GM12878 (cell line): ENCODE measurements around the gene MMP1. TPM values are rescaled to one million over a fixed set of nuclear protein-coding genes. Genes with fewer than 3 reads are reported as not detected.

Experiments used
- CEBPB ChIP-seq, 2 experiments: fragments of 150-350 bp in 1 of 2; IDR thresholded peaks; 2 replicates each; pipeline ENCODE4 v1.6.1; 2012 to 2014; ENCODE audit warnings: low read depth in 2 of 2, low read length in 2 of 2, borderline replicate concordance in 1 of 2, inconsistent platforms in 1 of 2
- CUX1 ChIP-seq: IDR thresholded peaks from 2 replicates; pipeline ENCODE4 v1.6.1; 2012; ENCODE audit warnings: improper control_type of control experiment, low read depth, low read length; ENCODE audit not compliant: insufficient replicate concordance
- E2F4 ChIP-seq: IDR thresholded peaks from 2 replicates; pipeline ENCODE4 v1.6.1; 2012; ENCODE audit warnings: low read depth, low read length, improper control_type of control experiment
- MEF2A ChIP-seq: IDR thresholded peaks from 2 replicates; pipeline ENCODE4 v1.6.1; 2011; ENCODE audit warnings: low read depth, mild to moderate bottlenecking, low read length, moderate library complexity; ENCODE audit not compliant: insufficient read depth
- SMAD5 ChIP-seq: IDR thresholded peaks from 2 replicates; pipeline ENCODE4 v1.6.1; 2016; ENCODE audit warnings: antibody characterized with exemption, low read depth
- WRNIP1 ChIP-seq: IDR thresholded peaks from 2 replicates; pipeline ENCODE4 v1.6.1; 2011; ENCODE audit warnings: low read depth, low read length, improper control_type of control experiment, borderline replicate concordance
- ZBTB4 ChIP-seq: fragments of 450-650 bp; formaldehyde crosslinking; IDR thresholded peaks from 2 replicates; pipeline ENCODE4 v1.4.0; 2022; ENCODE audit warnings: mild to moderate bottlenecking, moderate library complexity
- polyA plus RNA-seq, 11 experiments: library from polyadenylated mRNA; depleted of rRNA in 4 of 11; unstranded in 6 of 11; stranded (reverse) in 5 of 11; fragments of >200 nt; fragmentation: Nextera tagmentation in 4 of 11; fragmentation: Illumina TruSeq in 1 of 11; extraction: Ambion mirVana in 4 of 11; extraction: Trizol in 1 of 11; gene quantifications; 1 replicate in 1 of 11; 2 replicates in 10 of 11; pipeline versions ENCODE4 v1.2.1 to v1.2.3, GENCODE V29; 2011 to 2016; ENCODE audit warnings: inconsistent platforms in 2 of 11, missing spikeins in 2 of 11, low read depth in 1 of 11
- total RNA-seq, 4 experiments: library from RNA; depleted of rRNA in 3 of 4; stranded (reverse); fragments of >200 nt in 3 of 4; fragmentation: Illumina TruSeq in 1 of 4; extraction: Trizol in 1 of 4; gene quantifications; 2 replicates each; pipeline versions ENCODE4 v1.2.1 to v1.2.3, GENCODE V29; 2013 to 2021

The MMP1 gene
- total and polyA plus RNA-seq, 10 of the 15 experiments (the other 5 are each of a cell fraction or from before 2014, with no cell fraction given) = not detected

- TF ChIP-seq ZBTB4 (CRISPR knock-in tag) (no peak), CUX1 (no peak), E2F4 (no peak), CEBPB (IDR thresholded peaks at IDR 0.05; ENCODE audit: borderline replicate concordance in 1 of 2, low read depth in 2 of 2, low read length in 2 of 2) (no peak), WRNIP1 (no peak), MEF2A (no peak), SMAD5 (no peak)
These were observed 48.3 kb upstream of the MMP1 start (continued) for GRCh38 chr11:102846292-102846691.
